HEK293 (cell line): Measurements from ENCODE around the gene CATSPERZ.

ENCODE experiments used
- CTCF ChIA-PET: fragments of 350-600 bp; formaldehyde crosslinking; extraction: SDS; loops from one replicate; lab custom pipeline; 2021; ENCODE audit warnings: antibody characterized with exemption; lab: Yijun Ruan, JAX
- POLR2A ChIA-PET: fragments of 300-600 bp; formaldehyde crosslinking; extraction: SDS; loops from one replicate; lab custom pipeline; 2020; ENCODE audit warnings: antibody characterized with exemption, inconsistent platforms; lab: Yijun Ruan, JAX
- H3K27ac ChIP-seq: fragments of 200-500 bp; sonication (Bioruptor generic); 2 replicates; pipeline ENCODE4 v1.5.1; 2014; ENCODE audit warnings: low read depth, low read length, control low read depth, inconsistent platforms; ENCODE audit errors: extremely low read depth
- H3K36me3 ChIP-seq, 2 experiments: fragments of 200-500 bp in 1 of 2; sonication (Bioruptor generic) in 1 of 2; 1 replicate in 1 of 2; 2 replicates in 1 of 2; pipeline ENCODE4 v1.5.1; 2014 to 2017; ENCODE audit warnings: inconsistent platforms in 2 of 2, low read length in 2 of 2; ENCODE audit not compliant: control insufficient read depth in 2 of 2, insufficient read depth in 1 of 2
- H3K4me1 ChIP-seq: fragments of 200-500 bp; sonication (Bioruptor generic); 2 replicates; pipeline ENCODE4 v1.5.1; 2014; ENCODE audit warnings: mild to moderate bottlenecking, low read length, inconsistent platforms; ENCODE audit not compliant: control insufficient read depth, insufficient read depth
- H3K4me3 ChIP-seq: 2 replicates; pipeline ENCODE4 v1.5.1; 2011; ENCODE audit warnings: low read depth, mild to moderate bottlenecking, control low read depth, low read length, moderate library complexity
- H3K9me3 ChIP-seq: fragments of 200-500 bp; sonication (Bioruptor generic); 2 replicates; pipeline ENCODE4 v1.5.1; 2014; ENCODE audit warnings: low read depth, low read length, inconsistent platforms; ENCODE audit not compliant: control insufficient read depth, insufficient read depth
- HIC1 ChIP-seq: fragments of 450-650 bp; formaldehyde crosslinking; IDR thresholded peaks from 2 replicates; pipeline ENCODE4 v1.5.1; 2016; ENCODE audit warnings: missing biosample characterization, missing genetic modification characterization
- HOXA7 ChIP-seq: sonication (generic); formaldehyde crosslinking; IDR thresholded peaks from 2 replicates; pipeline ENCODE4 v1.8.1; 2022; ENCODE audit warnings: missing genetic modification reagents, borderline replicate concordance
- KLF8 ChIP-seq: fragments of 450-650 bp; formaldehyde crosslinking; IDR thresholded peaks from 2 replicates; pipeline ENCODE4 v1.5.1; 2016; ENCODE audit warnings: missing biosample characterization, missing genetic modification characterization
- ZFP3 ChIP-seq: fragments of 450-650 bp; formaldehyde crosslinking; IDR thresholded peaks from 2 replicates; pipeline ENCODE4 v1.5.1; 2016; ENCODE audit warnings: low read depth, missing biosample characterization, missing genetic modification characterization
- ZNF140 ChIP-seq: fragments of 450-650 bp; formaldehyde crosslinking; IDR thresholded peaks from 2 replicates; pipeline ENCODE4 v1.5.1; 2016; ENCODE audit warnings: missing biosample characterization, missing genetic modification characterization
- ZNF366 ChIP-seq: fragments of 450-650 bp; formaldehyde crosslinking; conservative IDR thresholded peaks from 2 replicates; pipeline ENCODE4 v1.5.1; 2016; ENCODE audit warnings: missing biosample characterization, missing genetic modification characterization
- ZNF596 ChIP-seq: fragments of 450-650 bp; IDR thresholded peaks from 2 replicates; pipeline ENCODE4 v1.5.0; 2018; ENCODE audit warnings: missing biosample characterization, mild to moderate bottlenecking, missing genetic modification characterization, moderate library complexity
- ZNF600 ChIP-seq: fragments of 450-650 bp; formaldehyde crosslinking; IDR thresholded peaks from 2 replicates; pipeline ENCODE4 v1.5.1; 2016; ENCODE audit warnings: missing biosample characterization, missing genetic modification characterization
- ZNF692 ChIP-seq: fragments of 450-650 bp; formaldehyde crosslinking; IDR thresholded peaks from 2 replicates; pipeline ENCODE4 v1.5.1; 2016; ENCODE audit warnings: missing biosample characterization, missing genetic modification characterization
- ZNF768 ChIP-seq: fragments of 450-650 bp; formaldehyde crosslinking; IDR thresholded peaks from 2 replicates; pipeline ENCODE4 v1.5.1; 2018; ENCODE audit warnings: missing biosample characterization, mild to moderate bottlenecking, missing genetic modification characterization
- ZSCAN16 ChIP-seq: fragments of 450-650 bp; formaldehyde crosslinking; IDR thresholded peaks from 2 replicates; pipeline ENCODE4 v1.5.1; 2016; ENCODE audit warnings: missing biosample characterization, missing genetic modification characterization
- TF ChIP-seq, protein P1 (sequence below): fragments of 450-650 bp; formaldehyde crosslinking; conservative IDR thresholded peaks from 2 replicates; pipeline ENCODE4 v1.5.1; 2016; ENCODE audit warnings: low read depth, missing biosample characterization, missing genetic modification characterization

Gene CATSPERZ

DNA sequence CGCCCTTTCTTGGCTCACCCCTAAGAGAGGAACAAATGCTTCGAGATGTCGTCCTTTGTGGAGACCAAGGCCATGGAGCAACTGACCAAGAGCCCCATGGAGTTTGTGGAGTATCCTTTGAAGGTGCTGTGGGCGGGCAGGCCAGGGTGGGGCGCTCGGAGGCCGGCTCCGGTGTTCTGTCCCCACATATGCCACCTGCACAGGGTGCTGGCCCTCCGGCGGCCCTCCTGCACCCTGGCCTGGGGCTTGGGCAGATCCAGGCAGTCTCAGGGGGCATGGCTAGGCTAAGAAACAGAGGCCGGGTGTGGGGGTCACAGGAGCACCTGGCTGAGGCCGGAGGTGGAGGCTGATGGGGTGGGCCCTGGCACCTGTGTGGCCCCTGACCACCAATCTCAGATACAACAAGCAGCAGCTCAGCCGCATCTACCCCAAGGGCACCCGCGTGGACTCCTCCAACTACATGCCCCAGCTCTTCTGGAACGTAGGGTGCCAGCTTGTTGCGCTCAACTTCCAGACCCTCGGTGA, 38.5 kb upstream of the CATSPERZ start (continued):
- no peak for TF ChIP-seq HOXA7 (CRISPR knock-in tag)
- TF ChIP-seq KLF8 (tag by site-specific recombination): no peak
- no peak for TF ChIP-seq ZNF596
- TF ChIP-seq ZSCAN16 (tag by site-specific recombination): no peak

GRCh38 chr11:64262271-64263002, 37.7 kb upstream of the CATSPERZ start:
- POLR2A ChIA-PET: no interaction called here
- TF ChIP-seq, protein P1, sequence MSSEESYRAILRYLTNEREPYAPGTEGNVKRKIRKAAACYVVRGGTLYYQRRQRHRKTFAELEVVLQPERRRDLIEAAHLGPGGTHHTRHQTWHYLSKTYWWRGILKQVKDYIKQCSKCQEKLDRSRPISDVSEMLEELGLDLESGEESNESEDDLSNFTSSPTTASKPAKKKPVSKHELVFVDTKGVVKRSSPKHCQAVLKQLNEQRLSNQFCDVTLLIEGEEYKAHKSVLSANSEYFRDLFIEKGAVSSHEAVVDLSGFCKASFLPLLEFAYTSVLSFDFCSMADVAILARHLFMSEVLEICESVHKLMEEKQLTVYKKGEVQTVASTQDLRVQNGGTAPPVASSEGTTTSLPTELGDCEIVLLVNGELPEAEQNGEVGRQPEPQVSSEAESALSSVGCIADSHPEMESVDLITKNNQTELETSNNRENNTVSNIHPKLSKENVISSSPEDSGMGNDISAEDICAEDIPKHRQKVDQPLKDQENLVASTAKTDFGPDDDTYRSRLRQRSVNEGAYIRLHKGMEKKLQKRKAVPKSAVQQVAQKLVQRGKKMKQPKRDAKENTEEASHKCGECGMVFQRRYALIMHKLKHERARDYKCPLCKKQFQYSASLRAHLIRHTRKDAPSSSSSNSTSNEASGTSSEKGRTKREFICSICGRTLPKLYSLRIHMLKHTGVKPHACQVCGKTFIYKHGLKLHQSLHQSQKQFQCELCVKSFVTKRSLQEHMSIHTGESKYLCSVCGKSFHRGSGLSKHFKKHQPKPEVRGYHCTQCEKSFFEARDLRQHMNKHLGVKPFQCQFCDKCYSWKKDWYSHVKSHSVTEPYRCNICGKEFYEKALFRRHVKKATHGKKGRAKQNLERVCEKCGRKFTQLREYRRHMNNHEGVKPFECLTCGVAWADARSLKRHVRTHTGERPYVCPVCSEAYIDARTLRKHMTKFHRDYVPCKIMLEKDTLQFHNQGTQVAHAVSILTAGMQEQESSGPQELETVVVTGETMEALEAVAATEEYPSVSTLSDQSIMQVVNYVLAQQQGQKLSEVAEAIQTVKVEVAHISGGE (tag by site-specific recombination): no peak
- TF ChIP-seq ZFP3 (tag by site-specific recombination) (no peak), ZNF366 (tag by site-specific recombination) (no peak), ZNF692 (tag by site-specific recombination) (no peak), ZNF140 (tag by site-specific recombination) (no peak)
- Histone ChIP-seq H3K36me3 (peaks cover 0 to 82% of the 10 kb centered on the region in 2 experiments; a peak in 2 of 3 replicates), H3K9me3 (no peaks in the 10 kb centered on the region), H3K4me3 (no peak overlapping the region), H3K4me1 (no peaks in the 10 kb centered on the region; the same call in 1 of the 2 replicates), H3K27ac (no peak overlapping the region)
- CTCF ChIA-PET: interaction anchor here (0.6 kb wide), 1 partner anchor 110 kb away, joined by 3 read pairs; no protein-coding TSS in a partner anchor

GRCh38 chr11:64263021-64263946, 36.9 kb upstream of the CATSPERZ start:
- Histone ChIP-seq H3K36me3 (peaks cover 0 to 79% of the 10 kb centered on the region in 2 experiments; a peak in 2 of 3 replicates), H3K27ac (no peak overlapping the region), H3K9me3 (no peaks in the 10 kb centered on the region), H3K4me3 (no peak overlapping the region), H3K4me1 (no peaks in the 10 kb centered on the region; the same call in 1 of the 2 replicates)
- ChIA-PET CTCF (interaction anchor here (0.6 kb wide), 1 partner anchor 37 kb away, joined by 3 read pairs; the partner anchor contains the start of gene NUDT22), POLR2A (interaction anchor here (0.5 to 1.6 kb wide), 3 partner anchors 20 to 60 kb away, joined by 3 to 6 read pairs (median 3); no protein-coding TSS in a partner anchor)
- TF ChIP-seq ZNF768 (tag by site-specific recombination) (no peak), ZNF600 (tag by site-specific recombination) (peak; percentile 53; the same call in 1 of the 2 replicates), HIC1 (tag by site-specific recombination) (peak; percentile 22; the same call in 1 of the 2 replicates)
